LoVo (cell line): ENCODE data around the gene NOPCHAP1.
"Not testable (repeated sequence)": the region's sequence is repeated elsewhere in the genome, so short reads cannot be mapped to it uniquely, and the experiment has no call there.

Experiments used
- DNase-seq: peaks from one replicate; pipeline ENCODE4 v3.0.0-alpha.2; 2016; ENCODE audit warnings: low spot score

The NOPCHAP1 gene

DNA sequence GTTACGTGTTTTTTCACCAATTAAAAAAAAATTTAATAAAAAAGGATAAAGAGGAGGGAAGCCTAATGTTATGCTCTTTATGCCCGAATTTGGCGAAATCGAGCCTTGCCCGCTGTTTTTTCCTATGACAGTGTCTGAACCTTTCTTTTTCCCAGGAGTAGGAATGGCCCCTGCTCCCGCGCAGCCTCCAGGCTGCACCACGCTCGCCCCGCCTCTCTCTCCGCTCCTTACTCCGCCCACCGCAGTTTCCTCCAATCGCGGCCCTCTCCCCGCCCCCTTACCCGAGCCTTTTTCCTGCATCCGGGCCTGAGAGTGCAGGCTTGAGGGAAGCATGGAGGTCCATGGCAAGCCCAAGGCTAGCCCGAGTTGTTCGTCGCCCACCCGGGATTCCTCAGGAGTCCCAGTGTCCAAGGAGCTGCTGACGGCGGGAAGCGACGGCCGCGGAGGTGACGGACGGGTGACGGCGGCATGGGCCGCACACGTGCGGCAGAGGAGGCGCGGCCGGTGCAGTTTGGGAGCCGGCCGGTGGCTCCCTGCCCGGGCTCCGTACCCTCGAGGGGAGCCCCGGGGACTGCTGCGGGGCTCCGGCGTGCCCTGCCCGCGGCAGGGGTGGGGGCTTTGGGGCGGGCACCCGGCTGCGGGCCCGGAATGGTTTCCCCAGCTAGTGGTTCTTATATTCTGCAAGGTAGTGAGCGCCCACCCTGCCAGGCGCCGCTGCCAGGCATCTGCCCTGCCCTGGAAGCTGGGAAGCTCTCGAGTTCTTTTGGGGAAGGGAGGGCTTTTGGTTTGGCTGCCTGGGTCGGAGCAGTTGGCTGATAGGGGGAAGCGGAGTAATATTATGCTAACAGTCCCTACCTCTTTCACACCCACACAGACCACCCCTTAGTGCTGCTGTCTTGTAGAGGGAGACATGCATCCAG is at the start of gene NOPCHAP1:
NOPCHAP1 (plus strand) TSS at position 295 of the 920 bp plus-strand sequence; CDS start at position 332, 37 bp downstream.
- peak; percentile 97 for DNase-seq

DNA sequence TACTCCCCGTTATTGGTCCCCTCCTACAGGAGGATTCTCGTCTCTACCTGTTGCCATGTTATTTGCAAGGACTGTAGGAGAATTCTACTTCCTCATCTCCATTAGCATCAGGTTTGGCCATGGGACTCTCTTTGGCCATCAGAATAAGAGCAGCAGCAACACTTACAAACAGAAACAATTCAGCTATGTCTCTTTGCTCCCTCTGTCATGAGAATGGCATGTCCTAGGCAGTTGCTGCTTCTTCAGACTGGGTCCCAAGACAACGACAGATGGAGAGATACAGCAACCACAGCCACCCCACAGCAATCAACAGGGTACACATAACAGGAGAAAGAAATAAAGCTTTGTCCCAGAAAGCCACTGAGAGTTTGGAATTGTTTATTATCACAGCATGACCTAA is 47.7 kb upstream of the NOPCHAP1 start:
- no peak for DNase-seq

DNA sequence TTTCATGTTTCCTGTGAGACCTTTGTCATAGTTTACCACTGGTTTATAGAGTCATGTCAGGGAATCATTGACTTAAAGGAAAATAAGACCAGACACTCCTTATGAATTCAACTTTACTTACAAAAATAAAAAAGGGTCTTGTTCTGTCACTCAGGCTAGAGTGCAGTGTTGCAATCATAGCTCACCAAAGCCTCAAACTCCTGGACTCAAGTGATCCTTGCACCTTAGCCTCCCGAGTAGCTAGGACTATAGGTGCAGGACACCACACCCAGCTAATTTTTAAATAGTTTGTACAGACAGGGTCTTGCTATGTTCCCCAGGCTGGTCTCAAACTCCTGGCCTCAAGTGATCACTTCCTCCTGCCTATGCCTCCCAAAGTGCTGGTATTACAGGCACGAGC is 47.0 kb upstream of the NOPCHAP1 start:
- DNase-seq: no peak

DNA sequence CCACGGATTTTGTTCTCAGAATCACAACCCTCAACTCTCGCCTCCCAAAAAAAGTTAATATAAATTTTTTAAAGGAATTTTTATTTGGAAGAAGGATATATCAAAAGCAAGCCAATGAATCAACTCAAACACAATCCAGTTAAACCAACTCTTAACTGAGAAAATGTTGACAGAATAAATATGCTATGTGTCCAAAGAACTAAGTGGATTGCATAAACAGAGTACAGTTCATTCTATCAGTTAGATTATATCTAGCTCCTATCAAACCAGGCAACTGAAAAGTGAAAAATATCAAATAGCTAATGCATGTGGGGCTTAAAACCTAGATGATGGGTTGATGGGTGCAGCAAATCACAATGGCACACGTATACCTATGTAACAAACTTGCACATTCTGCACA is 44.7 kb upstream of the NOPCHAP1 start:
- DNase-seq: no peak

GRCh38 chr12:104942075-104942474 is 44.0 kb upstream of the NOPCHAP1 start:
- no peak for DNase-seq

DNA sequence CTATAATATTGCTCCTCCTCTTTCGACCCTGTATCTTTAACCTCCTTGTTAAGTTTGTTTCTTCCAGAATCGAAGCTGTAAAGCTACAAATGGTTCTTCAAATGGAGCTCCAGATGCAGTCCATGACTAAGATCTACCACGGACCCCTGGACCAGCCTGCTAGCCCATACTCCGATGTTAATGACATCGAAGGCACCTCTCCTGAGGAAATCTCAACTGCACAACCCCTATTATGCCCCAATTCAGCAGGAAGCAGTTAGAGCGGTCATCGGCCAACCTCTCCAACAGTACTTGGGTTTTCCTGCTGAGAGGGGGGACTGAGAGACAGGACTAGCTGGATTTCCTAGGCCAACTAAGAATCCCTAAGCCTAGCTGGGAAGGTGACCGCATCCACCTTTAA is 42.7 kb upstream of the NOPCHAP1 start:
- DNase-seq: not testable (repeated sequence)

GRCh38 chr12:104944252-104944651 is 41.9 kb upstream of the NOPCHAP1 start:
- DNase-seq: no peak

GRCh38 chr12:104948716-104949115 is 37.4 kb upstream of the NOPCHAP1 start:
- not testable (repeated sequence) for DNase-seq

GRCh38 chr12:104951759-104952509 is 34.2 kb upstream of the NOPCHAP1 start:
- peak; percentile 34 for DNase-seq

- peak; percentile 48 for DNase-seq
These were observed 33.3 kb upstream of the NOPCHAP1 start for GRCh38 chr12:104952816-104953215.

DNA sequence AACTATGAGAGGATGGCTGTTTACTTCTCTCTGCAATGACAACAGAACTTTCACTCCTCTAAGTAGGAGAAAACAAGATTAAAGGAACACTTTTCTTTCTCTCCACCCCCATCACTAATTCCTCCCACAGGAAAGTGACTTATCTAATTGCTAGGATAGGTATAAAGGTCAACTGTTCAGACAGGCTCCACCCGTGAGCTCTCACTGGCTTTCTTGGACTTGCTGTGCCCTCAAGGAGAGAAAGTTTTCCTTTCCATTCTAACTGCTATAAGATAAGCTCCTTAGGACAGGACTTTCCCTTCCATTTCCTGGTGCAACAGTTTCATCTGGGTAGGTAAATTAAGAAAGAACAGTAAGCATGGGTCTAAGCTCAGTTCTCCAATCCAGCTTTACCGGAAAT is 32.8 kb upstream of the NOPCHAP1 start:
- peak; percentile 82 for DNase-seq

- no peak for DNase-seq
These were observed 30.4 kb upstream of the NOPCHAP1 start for GRCh38 chr12:104955703-104956102.

GRCh38 chr12:104956870-104957718 is 29.0 kb upstream of the NOPCHAP1 start:
- DNase-seq: no peak

GRCh38 chr12:104957719-104958000 is 28.5 kb upstream of the NOPCHAP1 start:
- DNase-seq: peak; percentile 44

- DNase-seq: peak; percentile 87
These were observed 27.9 kb upstream of the NOPCHAP1 start, which contains the start of gene SLC41A2 for GRCh38 chr12:104958001-104958804. Gene SLC41A2 (minus strand): TSS chr12:104958290. CDS start chr12:104928527, 29,763 bp downstream.

DNA sequence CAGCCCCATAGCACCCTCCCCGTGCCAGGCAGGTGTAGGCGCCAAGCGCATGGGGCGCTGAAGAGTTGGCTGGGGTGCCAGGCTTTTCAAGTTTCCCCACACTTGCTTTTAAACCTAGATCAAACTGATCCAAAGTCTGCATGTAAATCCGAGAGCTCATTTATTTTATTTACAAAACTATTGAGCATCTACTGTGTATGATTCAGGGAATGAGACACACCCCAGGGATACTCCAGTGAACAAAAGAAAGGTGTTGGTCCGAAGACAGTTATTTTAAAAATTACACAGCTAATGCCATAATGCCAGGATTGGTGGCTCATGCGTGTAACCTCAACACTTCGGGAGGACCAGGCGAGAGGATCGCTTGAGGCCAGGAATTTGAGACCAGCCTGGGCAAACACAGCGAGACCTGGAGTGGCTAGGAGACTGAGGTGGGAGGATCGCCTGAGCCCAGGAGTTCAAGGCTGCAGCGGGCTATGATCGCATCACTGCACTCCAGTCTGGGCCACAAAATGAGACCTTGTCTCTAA is 27.2 kb upstream of the NOPCHAP1 start:
- no peak for DNase-seq

GRCh38 chr12:104959335-104959841 is 26.7 kb upstream of the NOPCHAP1 start:
- peak; percentile 55 for DNase-seq

DNA sequence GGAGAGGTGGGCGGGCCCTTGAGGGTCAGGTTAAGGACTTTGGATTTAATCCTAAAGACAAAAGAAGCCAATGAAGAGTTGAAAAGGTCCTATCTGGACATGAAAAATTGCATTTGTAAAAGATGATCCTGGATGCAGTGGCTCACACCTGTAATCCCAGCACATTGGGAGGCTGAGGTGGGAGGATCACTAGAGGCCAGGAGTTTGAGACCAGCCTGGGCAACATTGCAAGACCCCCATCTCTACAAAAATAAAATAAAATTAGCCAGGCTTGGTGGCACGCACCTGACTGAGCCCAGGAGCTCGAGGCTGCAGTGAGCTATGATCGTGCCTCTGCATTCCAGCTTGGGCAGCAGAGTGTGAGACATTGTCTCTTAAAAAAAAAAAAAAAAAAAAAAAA is 25.7 kb upstream of the NOPCHAP1 start:
- DNase-seq: no peak

- no peak for DNase-seq
These were observed 22.4 kb upstream of the NOPCHAP1 start for GRCh38 chr12:104963757-104964156.

GRCh38 chr12:104964167-104964855 is 21.8 kb upstream of the NOPCHAP1 start:
- no peak for DNase-seq
